PC-3 (cell line): ENCODE measurements around the gene NAV2. TPM values are rescaled to one million over a fixed set of nuclear protein-coding genes. Genes with fewer than 3 reads are reported as not detected.

ENCODE experiments used
- ATAC-seq: fragments of 200-7000 bp; cut with Tn5 transposase; 2 replicates; pipeline ENCODE4 v1.9.1; 2020; ENCODE audit warnings: mild to moderate bottlenecking, moderate library complexity
- BruUV-seq: library from RNA; stranded (reverse); fragments of 400-500 nt; replicated peaks from 2 replicates; lab custom pipeline; 2021; lab: Mats Ljungman, UMichigan
- CTCF ChIA-PET: fragments of 300-600 bp; sonication (Branson Sonifier 250); formaldehyde crosslinking; loops from one replicate; lab custom pipeline; 2022; ENCODE audit warnings: antibody characterized with exemption; lab: Charles Lee
- POLR2A ChIA-PET: fragments of 300-600 bp; sonication (Branson Sonifier 250); formaldehyde crosslinking; loops from one replicate; lab custom pipeline; 2022; ENCODE audit warnings: antibody characterized with exemption; ENCODE audit not compliant: unreplicated experiment; lab: Charles Lee
- DNase-seq: peaks from one replicate; pipeline ENCODE4 v3.0.0-alpha.2; 2015
- H2AFZ ChIP-seq: fragments of 300-600 bp; sonication (generic); 2 replicates; pipeline ENCODE4 v1.6.0; 2016; ENCODE audit warnings: antibody characterized with exemption, low read length
- H3F3A ChIP-seq: fragments of 300-600 bp; sonication (generic); one replicate; pipeline ENCODE4 v1.6.0; 2017; ENCODE audit warnings: antibody characterized with exemption, low read length, control low read depth, mild to moderate bottlenecking; ENCODE audit not compliant: unreplicated experiment
- H3K27ac ChIP-seq: fragments of 300-600 bp; sonication (generic); 2 replicates; pipeline ENCODE4 v1.5.1; 2016; ENCODE audit warnings: mild to moderate bottlenecking, low read length
- H3K27me3 ChIP-seq: fragments of 300-600 bp; sonication (generic); 2 replicates; pipeline ENCODE4 v1.6.1; 2016; ENCODE audit warnings: low read length, mixed read lengths
- H3K36me3 ChIP-seq: fragments of 300-600 bp; sonication (generic); 2 replicates; pipeline ENCODE4 v1.6.1; 2016; ENCODE audit warnings: low read depth, mixed run types, low read length, mixed read lengths
- H3K4me1 ChIP-seq: fragments of 300-600 bp; sonication (generic); 2 replicates; pipeline ENCODE4 v1.5.1; 2016; ENCODE audit warnings: low read length; ENCODE audit not compliant: insufficient read depth
- H3K4me2 ChIP-seq: fragments of 300-600 bp; sonication (generic); 2 replicates; pipeline ENCODE4 v1.6.0; 2016; ENCODE audit warnings: low read length
- H3K4me3 ChIP-seq: fragments of 300-600 bp; sonication (generic); 2 replicates; pipeline ENCODE4 v1.5.1; 2016; ENCODE audit warnings: mild to moderate bottlenecking, low read length, mixed read lengths
- H3K79me2 ChIP-seq: fragments of 300-600 bp; sonication (generic); 2 replicates; pipeline ENCODE4 v1.6.1; 2017; ENCODE audit warnings: low read length, mixed read lengths
- H3K9ac ChIP-seq: fragments of 300-600 bp; sonication (generic); 2 replicates; pipeline ENCODE4 v1.6.0; 2016; ENCODE audit warnings: mild to moderate bottlenecking, low read length
- H3K9me2 ChIP-seq: fragments of 300-600 bp; sonication (generic); replicated peaks from 2 replicates; pipeline ENCODE4 v1.6.1; 2016; ENCODE audit warnings: mixed run types, low read length, mixed read lengths
- H3K9me3 ChIP-seq: fragments of 300-600 bp; sonication (generic); 2 replicates; pipeline ENCODE4 v1.6.1; 2016; ENCODE audit warnings: low read length, mixed read lengths
- H4K20me1 ChIP-seq: fragments of 300-600 bp; sonication (generic); 2 replicates; pipeline ENCODE4 v1.6.1; 2016; ENCODE audit warnings: low read length, mixed read lengths
- CTCF ChIP-seq: fragments of 300-600 bp; sonication (generic); conservative IDR thresholded peaks from 2 replicates; pipeline ENCODE4 v1.5.1; 2017; ENCODE audit warnings: antibody characterized with exemption, low read depth, mild to moderate bottlenecking, low read length
- EZH2 ChIP-seq: fragments of 300-600 bp; sonication (generic); IDR thresholded peaks from one replicate; pipeline ENCODE4 v1.6.1; 2017; ENCODE audit warnings: antibody characterized with exemption, mild to moderate bottlenecking, low read length; ENCODE audit not compliant: unreplicated experiment
- EZH2phosphoT487 ChIP-seq: fragments of 300-600 bp; sonication (generic); IDR thresholded peaks from 2 replicates; pipeline ENCODE4 v1.6.1; 2018; ENCODE audit warnings: mild to moderate bottlenecking, antibody characterized with exemption, low read length, borderline replicate concordance
- intact Hi-C: fragments of 100-400 bp; cut with micrococcal nuclease; formaldehyde crosslinking; loops from 2 replicates; pipeline ENCODE4 v1.9.0; 2023
- total RNA-seq: library from RNA; depleted of rRNA; stranded (reverse); fragments of >200 nt; gene quantifications from 2 replicates; pipeline ENCODE4 v1.2.3, GENCODE V29; 2014

NAV2 gene
- total RNA-seq, 1 experiment from 2014 or later: 10.4 TPM

- no peaks in the 10 kb centered on the region for H4K20me1 ChIP-seq
- H3F3A ChIP-seq: peaks cover 4% of the 10 kb centered on the region
- no peaks in the 10 kb centered on the region for H3K27me3 ChIP-seq
- POLR2A ChIA-PET: no interaction called here
- no peak overlapping the region for H3K9ac ChIP-seq
- no peaks in the 10 kb centered on the region for H3K36me3 ChIP-seq
- DNase-seq (no peak), ATAC-seq (no peak)
- no peaks in the 10 kb centered on the region for H3K9me3 ChIP-seq
- peaks cover 83% of the 10 kb centered on the region for H3K79me2 ChIP-seq
- TF ChIP-seq CTCF (no peak), EZH2 (no peak), EZH2phosphoT487 (no peak)
- no peak overlapping the region for H3K4me2 ChIP-seq
- peaks cover 68% of the 10 kb centered on the region for H3K4me1 ChIP-seq
- no peak overlapping the region for H2AFZ ChIP-seq
- H3K9me2 ChIP-seq: no peaks in the 10 kb centered on the region
- H3K4me3 ChIP-seq: no peak overlapping the region
- CTCF ChIA-PET: no interaction called here
- intact Hi-C loops: loop anchor here (5.0 kb wide), 1 partner anchor 58 kb away; no protein-coding TSS in a partner anchor
- BruUV-seq: no TSS peak
- no peak overlapping the region for H3K27ac ChIP-seq
Measured at GRCh38 chr11:19719960-19720359, 7.3 kb downstream of the NAV2 start.

- no TSS peak for BruUV-seq
- DNase-seq (no peak), ATAC-seq (no peak)
- peaks cover 74% of the 10 kb centered on the region for H3K79me2 ChIP-seq
- peaks cover 68% of the 10 kb centered on the region for H3K4me1 ChIP-seq
- H3K9me3 ChIP-seq: no peaks in the 10 kb centered on the region
- H4K20me1 ChIP-seq: no peaks in the 10 kb centered on the region
- H3K27ac ChIP-seq: no peak overlapping the region
- TF ChIP-seq CTCF (no peak), EZH2phosphoT487 (no peak), EZH2 (no peak)
- H3K9ac ChIP-seq: no peak overlapping the region
- H3F3A ChIP-seq: peaks cover 15% of the 10 kb centered on the region
- intact Hi-C loops: loop anchor here (5.0 kb wide), 1 partner anchor 59 kb away; no protein-coding TSS in a partner anchor
- no peaks in the 10 kb centered on the region for H3K9me2 ChIP-seq
- ChIA-PET CTCF (interaction anchor here (0.6 kb wide), 1 partner anchor 157 kb away, joined by 3 read pairs; no protein-coding TSS in a partner anchor), POLR2A (interaction anchor here (0.6 kb wide), 1 partner anchor 41 kb away, joined by 3 read pairs; no protein-coding TSS in a partner anchor)
- no peaks in the 10 kb centered on the region for H3K36me3 ChIP-seq
- H2AFZ ChIP-seq: no peak overlapping the region
- no peak overlapping the region for H3K4me2 ChIP-seq
- no peaks in the 10 kb centered on the region for H3K27me3 ChIP-seq
- no peak overlapping the region for H3K4me3 ChIP-seq
Measured at GRCh38 chr11:19721176-19721575, 8.5 kb downstream of the NAV2 start.

- H3K27ac ChIP-seq: peak overlapping the region; percentile 68
- no peaks in the 10 kb centered on the region for H3K9me3 ChIP-seq
- ChIA-PET CTCF (no interaction called here), POLR2A (no interaction called here)
- no peak overlapping the region for H3K9ac ChIP-seq
- no peaks in the 10 kb centered on the region for H3K9me2 ChIP-seq
- peaks cover 70% of the 10 kb centered on the region for H3K4me1 ChIP-seq
- peak overlapping the region; percentile 64; the same call in 1 of the 2 replicates for H3K4me2 ChIP-seq
- H4K20me1 ChIP-seq: no peaks in the 10 kb centered on the region
- peaks cover 74% of the 10 kb centered on the region for H3K79me2 ChIP-seq
- intact Hi-C loops: loop anchor here (1.0 to 5.0 kb wide), 2 partner anchors 10 to 60 kb away; partner anchors contain the start of gene NAV2
- no peak overlapping the region for H2AFZ ChIP-seq
- H3K36me3 ChIP-seq: peaks cover 5% of the 10 kb centered on the region; the same call in 1 of the 2 replicates
- H3K27me3 ChIP-seq: no peaks in the 10 kb centered on the region
- ATAC-seq: no peak
- H3K4me3 ChIP-seq: no peak overlapping the region
- TF ChIP-seq EZH2 (no peak), EZH2phosphoT487 (no peak), CTCF (no peak)
- no peak for DNase-seq
- BruUV-seq: no TSS peak
- H3F3A ChIP-seq: peaks cover 16% of the 10 kb centered on the region
Measured at GRCh38 chr11:19722702-19723101, 10.1 kb downstream of the NAV2 start.
